Endothelial cell of umbilical vein (primary cell): Measurements from ENCODE around the gene PCNT. TPM values are rescaled to one million over a fixed set of nuclear protein-coding genes. Genes with fewer than 3 reads are reported as not detected.

Experiments
- BruUV-seq: library from RNA; stranded (reverse); fragments of 400-500 nt; replicated peaks from 2 replicates; lab custom pipeline; 2021; lab: Mats Ljungman, UMichigan
- CTCF ChIA-PET: fragments of 300-600, 350-600 bp; sonication (Branson Sonifier 250); formaldehyde crosslinking; loops from one replicate; lab custom pipeline; 2021; ENCODE audit warnings: antibody characterized with exemption, inconsistent platforms; lab: Charles Lee
- POLR2A ChIA-PET: fragments of 300-600, 350-600 bp; sonication (Branson Sonifier 250); formaldehyde crosslinking; loops from one replicate; lab custom pipeline; 2021; ENCODE audit warnings: antibody characterized with exemption, inconsistent platforms; lab: Charles Lee
- DNase-seq: peaks from one replicate; pipeline ENCODE4 v3.0.0-alpha.2; 2011; ENCODE audit warnings: low read depth, low spot score
- FAIRE-seq: peaks from 2 replicates; lab custom pipeline; 2011; peaks lifted over from hg19 to GRCh38; lab: Jason Lieb, UNC
- H2AFZ ChIP-seq: 2 replicates; pipeline ENCODE4 v1.6.0; 2012; ENCODE audit warnings: low read depth, low read length, control low read depth, inconsistent platforms
- H3K27ac ChIP-seq: 2 replicates; pipeline ENCODE4 v1.5.1; 2011; ENCODE audit warnings: low read depth, mild to moderate bottlenecking, control low read depth, low read length, moderate library complexity; ENCODE audit not compliant: insufficient read depth
- H3K27me3 ChIP-seq, 2 experiments: 2 replicates each; pipeline versions ENCODE4 v1.6.0 to v1.6.1; 2011; ENCODE audit warnings: low read length in 2 of 2, mixed read lengths in 1 of 2; ENCODE audit not compliant: control insufficient read depth in 2 of 2, insufficient read depth in 2 of 2
- H3K36me3 ChIP-seq, 2 experiments: 2 replicates in 1 of 2; 3 replicates in 1 of 2; pipeline ENCODE4 v1.5.1; 2011; ENCODE audit warnings: low read length in 2 of 2, mild to moderate bottlenecking in 1 of 2, moderate library complexity in 1 of 2; ENCODE audit not compliant: control insufficient read depth in 2 of 2, insufficient read depth in 2 of 2; ENCODE audit errors: extremely low read depth in 1 of 2
- H3K4me1 ChIP-seq: 3 replicates; pipeline ENCODE4 v1.5.1; 2011; ENCODE audit warnings: mild to moderate bottlenecking, low read length; ENCODE audit not compliant: control insufficient read depth, insufficient read depth; ENCODE audit errors: extremely low read depth
- H3K4me2 ChIP-seq: 2 replicates; pipeline ENCODE4 v1.6.1; 2011; ENCODE audit warnings: low read length, control low read depth, mixed read lengths; ENCODE audit not compliant: insufficient read depth
- H3K4me3 ChIP-seq, 3 experiments: fragments of 200-600 bp in 1 of 3; sonication (generic), shearing (Covaris generic) in 1 of 3; replicated peaks in 1 of 3; 2 replicates each; pipeline ENCODE4 v1.5.1; 2011 to 2016; ENCODE audit warnings: control low read depth in 3 of 3, low read length in 3 of 3, mild to moderate bottlenecking in 2 of 3, inconsistent platforms in 1 of 3, low read depth in 1 of 3, moderate library complexity in 1 of 3; ENCODE audit not compliant: insufficient read depth in 1 of 3
- H3K79me2 ChIP-seq: 2 replicates; pipeline ENCODE4 v1.6.0; 2012; ENCODE audit warnings: low read length, inconsistent platforms; ENCODE audit not compliant: control insufficient read depth, insufficient read depth
- H3K9ac ChIP-seq: replicated peaks from 2 replicates; pipeline ENCODE3; 2011; ENCODE audit warnings: low read length, control low read depth; ENCODE audit not compliant: insufficient read depth; ENCODE audit errors: extremely low read depth
- H3K9me1 ChIP-seq: replicated peaks from 3 replicates; pipeline ENCODE4 v1.6.0; 2011; ENCODE audit warnings: mild to moderate bottlenecking, low read length; ENCODE audit not compliant: control insufficient read depth, insufficient read depth; ENCODE audit errors: extremely low read depth
- H3K9me3 ChIP-seq: replicated peaks from 2 replicates; pipeline ENCODE4 v1.5.1; 2012; ENCODE audit warnings: low read length, inconsistent platforms; ENCODE audit not compliant: control insufficient read depth, insufficient read depth
- H4K20me1 ChIP-seq: replicated peaks from 2 replicates; pipeline ENCODE3; 2011; ENCODE audit warnings: mild to moderate bottlenecking, low read length; ENCODE audit not compliant: control insufficient read depth, insufficient read depth; ENCODE audit errors: extremely low read depth
- EZH2 ChIP-seq: IDR thresholded peaks from 2 replicates; pipeline ENCODE4 v1.6.1; 2012; ENCODE audit warnings: borderline replicate concordance, low read depth, mild to moderate bottlenecking, moderate library complexity, low read length, inconsistent platforms; ENCODE audit not compliant: severe bottlenecking
- FOS ChIP-seq: IDR thresholded peaks from 2 replicates; pipeline ENCODE4 v1.6.1; 2011; ENCODE audit warnings: mild to moderate bottlenecking, low read length, moderate library complexity, borderline replicate concordance; ENCODE audit not compliant: insufficient read depth
- GATA2 ChIP-seq: IDR thresholded peaks from 2 replicates; pipeline ENCODE4 v1.7.0; 2011; ENCODE audit warnings: low read depth, mild to moderate bottlenecking, moderate library complexity, mixed read lengths, low read length; ENCODE audit not compliant: insufficient read length, insufficient read depth
- JUN ChIP-seq: IDR thresholded peaks from 2 replicates; pipeline ENCODE4 v1.6.1; 2011; ENCODE audit warnings: borderline replicate concordance, low read depth; ENCODE audit not compliant: insufficient read length, insufficient read depth
- MYC ChIP-seq: IDR thresholded peaks from one replicate; pipeline ENCODE4 v1.6.1; 2011; ENCODE audit warnings: mild to moderate bottlenecking, low read depth, low read length
- POLR2A ChIP-seq: IDR thresholded peaks from 2 replicates; pipeline ENCODE4 v1.6.1; 2012; ENCODE audit warnings: low read depth, mild to moderate bottlenecking, control low read depth, low read length
- POLR2AphosphoS5 ChIP-seq: IDR thresholded peaks from 2 replicates; pipeline ENCODE4 v1.6.1; 2012; ENCODE audit warnings: low read depth, mild to moderate bottlenecking, control low read depth, low read length, moderate library complexity; ENCODE audit not compliant: insufficient read depth
- dilution Hi-C: fragments of 300-500 bp; cut with MboI; formaldehyde crosslinking; loops from one replicate; pipeline ENCODE4 v1.15.0; 2019; ENCODE audit warnings: low sequenced_read_pairs; ENCODE audit not compliant: extremely low pct_ligation_motif_present
- intact Hi-C: fragments of 100-400 bp; cut with micrococcal nuclease; formaldehyde crosslinking; loops from one replicate; pipeline ENCODE4 v1.10.0; 2022
- polyA plus RNA-seq, 4 experiments: library from polyadenylated mRNA; depleted of rRNA in 3 of 4; stranded (reverse) in 3 of 4; unstranded in 1 of 4; fragments of >200 nt; gene quantifications; 2 replicates each; pipeline versions ENCODE4 v1.2.1 to v1.2.3, GENCODE V29; 2011 to 2012; ENCODE audit warnings: missing spikeins in 1 of 4
- total RNA-seq: library from RNA; stranded (reverse); gene quantifications from 2 replicates; pipeline ENCODE4 v1.2.3, GENCODE V29; 2021
- TF ChIP-seq, protein P1 (sequence below), 2 donors: IDR thresholded peaks; 1 replicate in 1 of 2; 2 replicates in 1 of 2; pipeline ENCODE4 v1.5.1; 2011; ENCODE audit warnings: low read length in 2 of 2, mild to moderate bottlenecking in 2 of 2, moderate library complexity in 2 of 2, control low read depth in 1 of 2, inconsistent platforms in 1 of 2, low read depth in 1 of 2; ENCODE audit not compliant: insufficient read depth in 1 of 2; ENCODE audit errors: extremely low read depth in 1 of 2
- TF ChIP-seq, protein P2 (sequence below): IDR thresholded peaks from 2 replicates; pipeline ENCODE4 v1.6.1; 2011; ENCODE audit not compliant: insufficient read depth, insufficient read length

The PCNT gene
- total and polyA plus RNA-seq, 2 donors (not counting 3 experiments of a cell fraction or from before 2014, with no cell fraction given): 9.6 to 49.5 TPM

DNA sequence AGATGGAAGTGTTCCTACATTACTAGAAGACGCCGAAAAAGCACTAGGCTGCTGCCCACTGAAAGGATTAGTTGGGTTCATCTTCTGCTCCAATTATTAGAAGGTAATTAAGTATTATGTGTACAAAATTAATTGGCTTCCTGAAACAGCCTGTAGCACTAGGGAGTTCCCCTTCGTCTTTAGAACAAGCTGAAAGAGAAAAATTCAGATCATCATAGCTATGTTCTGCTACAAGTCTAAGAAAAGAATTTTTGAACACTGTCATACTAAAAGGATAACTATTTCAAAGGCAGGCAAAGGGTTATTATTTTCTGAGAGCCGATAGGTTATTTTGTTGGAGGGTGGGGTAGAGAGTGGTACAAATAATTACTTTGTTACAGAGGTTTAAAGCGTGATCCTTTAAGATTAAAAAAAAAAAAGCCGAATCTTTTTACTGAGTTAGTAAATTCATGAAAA is 38.7 kb upstream of the PCNT start, which contains the start of gene MCM3AP:
TSS of gene MCM3AP (minus strand) at position 406 of the 456 bp plus-strand sequence. CDS start at position 81, 325 bp downstream.
- no peaks in the 10 kb centered on the region for H3K27me3 ChIP-seq
- H3K79me2 ChIP-seq: peaks cover 50% of the 10 kb centered on the region
- H3K9me3 ChIP-seq: no peaks in the 10 kb centered on the region
- intact Hi-C loops (loop anchor here (2.0 kb wide), 1 partner anchor 56 kb away; the partner anchor contains the start of gene LSS), dilution Hi-C loops (no loop called here)
- no TSS peak for BruUV-seq
- H3K27ac ChIP-seq: peak within 1 kb of the TSS; percentile 69
- no peaks in the 10 kb centered on the region for H3K9me1 ChIP-seq
- H3K36me3 ChIP-seq: peaks cover 0 to 5% of the 10 kb centered on the region in 2 experiments
- peaks cover 33% of the 10 kb centered on the region for H3K4me1 ChIP-seq
- ChIA-PET CTCF (interaction anchor here (1.0 to 3.0 kb wide), 9 partner anchors 28 to 354 kb away, joined by 3 to 14 read pairs (median 4); a partner anchor contains a TSS), POLR2A (interaction anchor here (1.4 kb wide), 1 partner anchor 38 kb away, joined by 3 read pairs; no protein-coding TSS in a partner anchor)
- peak within 1 kb of the TSS; percentile 53 to 90 (median 86) for H3K4me3 ChIP-seq
- FAIRE-seq: no peak
- peak within 1 kb of the TSS; percentile 100 for H3K4me2 ChIP-seq
- no peaks in the 10 kb centered on the region for H4K20me1 ChIP-seq
- peak within 1 kb of the TSS; percentile 72 for H2AFZ ChIP-seq
- H3K9ac ChIP-seq: peak within 1 kb of the TSS; percentile 96
- no peak for DNase-seq
- TF ChIP-seq POLR2A (no peak), JUN (no peak), EZH2 (no peak), POLR2AphosphoS5 (no peak), GATA2 (no peak), FOS (no peak), MYC (no peak)
- TF ChIP-seq, protein P1, sequence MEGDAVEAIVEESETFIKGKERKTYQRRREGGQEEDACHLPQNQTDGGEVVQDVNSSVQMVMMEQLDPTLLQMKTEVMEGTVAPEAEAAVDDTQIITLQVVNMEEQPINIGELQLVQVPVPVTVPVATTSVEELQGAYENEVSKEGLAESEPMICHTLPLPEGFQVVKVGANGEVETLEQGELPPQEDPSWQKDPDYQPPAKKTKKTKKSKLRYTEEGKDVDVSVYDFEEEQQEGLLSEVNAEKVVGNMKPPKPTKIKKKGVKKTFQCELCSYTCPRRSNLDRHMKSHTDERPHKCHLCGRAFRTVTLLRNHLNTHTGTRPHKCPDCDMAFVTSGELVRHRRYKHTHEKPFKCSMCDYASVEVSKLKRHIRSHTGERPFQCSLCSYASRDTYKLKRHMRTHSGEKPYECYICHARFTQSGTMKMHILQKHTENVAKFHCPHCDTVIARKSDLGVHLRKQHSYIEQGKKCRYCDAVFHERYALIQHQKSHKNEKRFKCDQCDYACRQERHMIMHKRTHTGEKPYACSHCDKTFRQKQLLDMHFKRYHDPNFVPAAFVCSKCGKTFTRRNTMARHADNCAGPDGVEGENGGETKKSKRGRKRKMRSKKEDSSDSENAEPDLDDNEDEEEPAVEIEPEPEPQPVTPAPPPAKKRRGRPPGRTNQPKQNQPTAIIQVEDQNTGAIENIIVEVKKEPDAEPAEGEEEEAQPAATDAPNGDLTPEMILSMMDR (IDR thresholded peaks at IDR 0.05; ENCODE audit: extremely low read depth in 1 of 2, insufficient read depth in 1 of 2, low read depth in 1 of 2, low read length in 2 of 2): no peak
- TF ChIP-seq, protein P2, sequence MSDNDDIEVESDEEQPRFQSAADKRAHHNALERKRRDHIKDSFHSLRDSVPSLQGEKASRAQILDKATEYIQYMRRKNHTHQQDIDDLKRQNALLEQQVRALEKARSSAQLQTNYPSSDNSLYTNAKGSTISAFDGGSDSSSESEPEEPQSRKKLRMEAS: no peak
